ENCODE measurements around the gene GCNT3.
"Not testable (repeated sequence)": the region's sequence is repeated elsewhere in the genome, so short reads cannot be mapped to it uniquely, and the experiment has no call there.

The GCNT3 gene

DNA sequence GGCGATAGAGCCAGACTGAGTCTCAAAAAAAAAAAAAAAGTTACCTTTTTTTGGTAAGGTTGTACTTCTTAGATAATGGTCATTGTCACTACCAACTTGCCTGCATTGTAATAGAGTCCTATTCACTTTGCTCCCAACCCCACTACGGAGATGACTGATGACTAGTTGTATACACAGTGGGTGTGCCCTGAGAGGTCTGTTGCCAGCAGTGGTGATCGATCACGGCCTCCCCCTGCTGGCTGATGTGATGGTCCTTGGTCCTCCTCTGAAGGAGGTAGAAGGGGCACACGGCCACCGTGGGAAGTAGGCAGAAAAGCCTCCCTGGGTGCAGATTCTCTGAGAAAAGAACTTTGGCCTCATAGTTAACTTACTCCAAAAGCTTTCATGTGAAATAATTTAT lies 10.7 kb downstream of the GCNT3 start:
- DNase-seq: peak; percentile 66

DNA sequence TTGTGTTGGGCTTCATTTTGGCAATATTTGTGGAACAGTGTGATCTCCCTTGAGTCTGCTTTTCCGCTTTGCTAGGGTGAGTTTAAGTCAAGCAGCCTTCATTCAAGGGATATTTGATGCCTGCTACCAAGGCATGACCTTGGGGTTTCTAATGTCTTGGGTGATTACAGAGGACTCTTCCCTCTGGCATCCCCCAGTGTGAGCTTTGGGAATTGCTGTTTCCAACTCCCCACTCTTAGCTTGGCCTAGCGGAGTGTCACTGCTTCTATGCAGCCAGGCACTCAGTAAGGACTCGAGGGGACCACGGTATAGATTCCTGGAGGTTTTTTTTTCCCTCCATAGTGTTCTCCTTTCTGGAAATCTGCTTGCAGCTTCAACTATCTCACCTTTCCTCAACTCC lies 21.1 kb downstream of the GCNT3 start:
- DNase-seq: no peak

DNA sequence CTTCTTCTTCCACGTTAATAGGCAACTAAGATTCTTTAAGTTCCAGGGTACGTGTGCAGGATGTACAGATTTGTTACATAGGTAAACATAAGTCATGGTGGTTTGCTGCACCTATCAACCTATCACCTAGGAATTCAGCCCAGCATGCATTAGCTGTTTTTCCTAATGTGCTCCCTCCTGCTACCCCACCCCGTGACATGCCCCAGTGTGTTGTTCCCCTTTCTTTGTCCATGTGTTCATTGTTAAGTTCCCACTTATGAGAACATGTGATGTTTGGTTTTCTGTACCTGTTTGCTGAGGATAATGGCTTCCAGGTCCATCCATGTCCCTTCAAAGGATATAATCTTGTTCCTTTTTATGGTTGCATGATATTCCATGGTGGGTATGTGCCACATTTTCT lies 24.6 kb downstream of the GCNT3 start:
- DNase-seq: no peak

DNA sequence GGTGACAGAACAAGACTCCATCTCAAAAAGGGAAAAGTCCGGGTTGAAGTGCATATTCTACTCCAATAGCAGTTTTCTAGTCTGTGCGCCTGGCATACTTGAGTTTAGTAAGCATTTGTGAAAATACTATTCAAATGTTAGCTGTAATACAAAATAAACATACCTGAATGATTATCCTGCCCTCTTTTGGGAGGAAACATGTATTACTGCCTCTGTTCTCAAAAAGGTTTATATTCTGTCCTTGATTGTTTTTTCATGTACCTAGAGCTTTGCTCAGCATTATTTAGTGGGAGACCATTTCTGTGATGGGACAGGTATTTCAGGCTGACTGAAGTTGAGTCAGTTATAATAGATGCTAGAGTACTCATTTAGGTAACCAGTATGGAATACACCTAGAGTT lies 25.9 kb downstream of the GCNT3 start:
- not testable (repeated sequence) for DNase-seq

DNA sequence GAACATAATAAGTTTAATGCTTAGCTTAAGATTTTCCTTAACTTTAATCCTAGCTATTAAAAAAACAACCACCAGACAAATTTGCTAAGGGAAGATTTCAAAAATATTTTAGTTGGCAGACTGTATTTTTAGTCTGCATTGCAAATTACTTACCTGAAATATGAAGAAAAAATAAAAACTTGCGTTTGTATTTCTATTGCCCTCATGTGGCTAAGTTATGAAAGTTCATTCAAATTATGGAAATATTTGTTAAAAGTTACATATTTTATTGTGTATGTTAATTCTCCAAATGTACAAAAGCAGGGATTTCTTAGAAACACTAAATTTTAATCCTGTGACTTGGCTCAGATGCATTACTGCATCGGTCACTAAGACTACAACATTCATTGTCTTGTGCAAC lies 30.8 kb downstream of the GCNT3 start:
- no peak for DNase-seq

DNA sequence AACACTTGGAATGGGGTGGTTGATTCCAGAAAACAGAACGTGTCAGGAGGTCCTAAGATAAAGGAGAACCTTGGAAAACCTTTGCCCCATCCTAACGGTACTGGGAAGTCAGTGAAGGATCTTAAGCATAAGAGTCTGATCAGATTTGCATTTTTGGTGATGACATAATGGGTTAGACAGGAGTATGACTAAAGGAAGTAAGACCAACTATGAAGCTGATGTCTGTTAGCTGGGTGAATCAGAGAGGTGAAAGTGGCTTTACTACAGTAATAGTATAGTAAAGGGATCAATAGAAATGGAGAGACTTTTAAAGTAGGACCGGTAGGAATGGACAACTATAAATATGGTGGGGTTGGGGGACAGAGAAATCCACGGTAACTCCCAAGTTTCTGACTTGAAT lies 33.2 kb downstream of the GCNT3 start:
- no peak for DNase-seq

DNA sequence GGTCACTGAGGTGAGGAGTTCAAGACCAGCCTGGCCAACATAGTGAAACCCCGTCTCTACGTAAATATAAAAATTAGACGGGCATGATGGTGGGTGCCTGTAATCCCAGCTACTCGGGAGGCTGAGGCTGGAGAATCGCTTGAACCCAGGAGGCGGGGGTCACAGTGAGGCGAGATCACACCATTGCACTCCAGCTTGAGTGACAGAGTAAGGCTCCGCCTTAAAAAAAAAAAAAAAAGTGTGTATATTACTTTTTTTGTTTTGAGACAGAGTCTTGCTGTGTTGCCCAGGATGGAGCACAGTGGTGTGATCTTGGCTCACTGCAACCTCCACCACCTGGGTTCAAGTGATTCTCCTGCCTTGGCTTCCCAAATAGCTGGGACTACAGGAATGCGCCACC lies 34.2 kb downstream of the GCNT3 start:
- not testable (repeated sequence) for DNase-seq

DNA sequence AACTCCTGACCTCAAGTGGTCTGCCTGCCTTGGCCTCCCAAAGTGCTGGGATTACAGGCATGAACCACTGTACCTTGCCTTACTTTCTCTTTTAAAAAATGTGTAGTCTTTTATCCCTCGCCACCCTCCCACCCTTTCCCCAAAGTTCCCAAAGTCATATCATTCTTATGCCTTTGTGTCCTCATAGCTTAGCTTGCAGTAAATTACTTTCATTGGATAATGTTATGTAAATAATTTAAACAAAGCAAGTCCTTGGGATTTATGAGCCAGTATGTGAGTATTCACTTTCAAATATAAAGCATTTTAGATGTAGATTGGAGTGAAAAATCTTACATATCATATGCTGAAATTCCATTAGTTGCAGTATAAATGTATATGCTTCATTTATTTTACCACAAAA lies 34.7 kb downstream of the GCNT3 start:
- DNase-seq: no peak

DNA sequence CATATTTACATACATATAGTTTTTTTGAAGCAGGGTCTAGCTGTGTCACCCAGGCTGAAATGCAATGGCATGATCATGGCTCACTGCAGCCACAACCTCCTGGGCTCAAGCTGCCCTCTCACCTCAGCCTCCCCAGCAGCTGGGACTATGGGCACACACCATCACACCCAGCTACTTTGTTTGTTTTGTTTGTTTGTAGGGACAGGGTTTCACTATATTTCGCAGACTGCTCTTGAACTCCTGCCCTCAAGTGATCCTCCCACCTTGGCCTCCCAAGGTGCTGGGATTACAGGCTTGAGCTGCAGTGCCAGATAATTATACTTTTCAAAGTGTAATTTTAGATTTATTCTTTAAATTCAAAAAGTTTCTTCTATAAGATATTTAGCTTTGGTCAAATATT lies 35.5 kb downstream of the GCNT3 start:
- no peak for DNase-seq

DNA sequence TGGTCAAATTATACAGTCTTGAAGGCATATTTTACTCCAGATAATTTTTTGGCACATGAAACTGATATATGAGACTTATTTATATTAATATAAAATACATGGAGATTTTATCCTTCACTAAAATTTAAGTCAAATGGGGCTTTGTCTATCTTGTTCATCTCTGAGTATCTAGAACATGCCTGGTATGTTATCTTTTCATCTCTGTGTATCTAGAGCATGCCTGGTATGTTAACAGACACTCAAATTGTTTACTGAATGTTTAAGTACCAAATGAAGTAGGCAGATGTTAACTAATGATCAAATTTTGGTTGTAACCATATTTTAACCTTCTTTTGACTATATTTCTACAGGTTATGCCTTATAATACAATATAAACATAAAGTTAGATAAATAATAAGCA lies 38.0 kb downstream of the GCNT3 start:
- DNase-seq: no peak

DNA sequence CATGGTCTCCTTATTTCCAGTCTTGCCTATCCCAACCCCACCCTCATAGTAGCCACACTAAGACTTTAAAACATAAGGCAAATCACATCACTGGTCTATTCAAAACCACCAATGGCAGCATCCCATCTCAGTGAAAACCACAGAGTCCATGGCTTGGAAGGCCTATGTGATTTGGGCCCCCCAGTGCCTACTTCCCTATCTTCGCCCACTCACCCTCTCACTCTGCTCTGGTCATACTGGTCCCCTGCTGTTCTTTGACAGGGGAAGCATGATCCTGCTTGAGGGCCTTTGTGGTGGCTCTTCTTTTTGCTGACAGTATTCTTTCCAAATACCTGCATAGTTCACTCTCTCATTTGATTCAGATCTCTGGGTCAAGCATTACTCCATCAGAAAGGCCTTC lies 42.5 kb downstream of the GCNT3 start:
- no peak for DNase-seq

DNA sequence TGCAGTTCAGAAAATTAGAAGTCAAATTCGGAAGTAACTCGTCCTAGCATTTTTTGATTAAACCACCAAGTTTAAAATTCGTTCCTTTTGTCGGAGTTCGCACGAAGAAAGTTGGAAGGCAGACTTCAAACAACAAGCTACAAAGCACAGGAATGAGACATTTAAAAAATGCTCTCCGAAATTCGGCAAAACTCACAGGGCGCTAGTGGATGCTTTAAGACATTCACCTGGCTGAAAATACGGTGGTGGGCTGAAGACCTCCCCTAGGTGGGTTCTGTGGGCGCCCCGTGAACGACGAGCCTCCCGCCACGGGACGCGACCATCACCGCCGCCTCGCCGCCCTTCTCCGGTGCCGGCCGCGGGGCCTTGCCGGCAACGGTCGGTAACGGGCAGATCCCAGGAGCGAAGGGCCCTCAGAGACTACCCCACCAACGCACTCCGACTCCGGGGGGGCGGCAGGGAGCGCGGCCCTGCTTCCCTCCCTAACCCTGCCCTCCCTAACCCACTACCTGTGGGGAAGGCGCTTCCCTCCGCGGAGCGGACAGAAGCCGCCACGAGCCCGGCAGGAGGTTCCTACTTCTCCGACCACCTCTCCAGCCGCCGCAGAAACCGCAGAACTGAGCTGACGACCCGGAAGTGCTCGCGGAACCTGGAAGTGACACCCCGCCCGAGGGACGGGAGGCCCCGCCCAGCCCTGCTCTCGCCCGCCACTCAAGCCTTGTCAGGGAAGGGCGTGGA lies 45.5 kb downstream of the GCNT3 start, which contains the start of gene GTF2A2:
GTF2A2 (minus strand) TSS at position 619 of the 738 bp plus-strand sequence. CDS start 5,238 bp downstream, outside the sequence.
- DNase-seq: peak; percentile 92

DNA sequence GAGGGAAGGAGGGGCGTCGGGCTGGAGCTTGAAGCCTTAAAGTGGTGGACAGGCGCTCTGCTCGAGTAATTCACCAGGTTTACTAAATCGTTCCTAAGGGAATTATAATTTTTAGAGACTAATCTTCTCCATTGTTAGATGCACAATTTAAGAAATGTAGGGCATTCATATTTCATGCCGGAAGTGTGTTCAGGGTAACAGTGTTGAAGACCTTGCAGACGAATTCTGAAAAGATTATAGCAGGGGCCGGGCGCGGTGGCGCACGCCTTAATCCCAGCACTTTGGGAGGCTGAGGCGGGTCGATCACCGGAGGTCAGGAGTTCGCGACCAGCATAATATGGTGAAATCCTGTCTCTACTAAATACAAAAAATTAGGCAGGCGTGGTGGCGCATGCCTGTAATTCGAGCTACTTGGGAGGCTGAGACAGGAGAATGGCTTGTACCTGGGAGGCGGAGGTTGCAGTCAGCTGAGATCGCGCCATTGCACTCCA lies 46.1 kb downstream of the GCNT3 start:
- DNase-seq: no peak

DNA sequence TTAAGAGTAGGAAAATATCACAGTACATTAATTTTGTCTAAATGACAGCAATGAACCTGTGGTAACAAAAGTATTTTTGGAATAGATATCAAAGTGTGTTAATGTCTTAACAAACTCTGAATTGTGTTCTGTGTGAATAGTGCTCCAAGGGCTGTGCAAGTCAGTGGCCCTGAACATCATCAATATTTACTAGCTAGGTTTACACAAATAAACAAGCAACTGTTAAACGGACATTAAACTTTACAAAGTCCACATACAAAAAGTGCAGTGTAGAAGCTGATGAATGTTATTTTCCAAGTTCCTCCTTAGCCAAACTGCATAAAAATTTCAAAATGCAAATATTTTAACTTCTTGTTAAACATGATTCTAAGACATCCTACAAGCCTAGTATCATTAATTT lies 47.8 kb downstream of the GCNT3 start:
- no peak for DNase-seq

DNA sequence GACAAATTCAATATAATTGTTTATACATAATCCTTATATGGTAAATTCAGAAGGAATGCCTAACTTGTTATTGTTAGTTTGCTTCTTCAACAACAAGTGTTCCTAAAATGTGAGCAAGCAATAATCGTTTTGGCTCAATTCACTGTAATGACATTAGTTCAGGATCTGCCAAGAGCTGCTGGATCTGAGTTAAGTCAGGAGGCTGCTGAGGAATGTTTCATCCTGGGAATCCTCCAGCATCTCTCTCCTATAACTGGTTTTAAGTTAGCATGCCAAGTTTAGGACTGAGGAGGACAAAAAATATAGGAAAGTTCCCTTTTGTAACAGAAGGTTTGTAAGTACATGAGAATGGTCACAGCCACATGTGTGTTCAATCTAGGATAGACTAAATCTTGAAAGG lies 50.7 kb downstream of the GCNT3 start:
- no peak for DNase-seq

DNA sequence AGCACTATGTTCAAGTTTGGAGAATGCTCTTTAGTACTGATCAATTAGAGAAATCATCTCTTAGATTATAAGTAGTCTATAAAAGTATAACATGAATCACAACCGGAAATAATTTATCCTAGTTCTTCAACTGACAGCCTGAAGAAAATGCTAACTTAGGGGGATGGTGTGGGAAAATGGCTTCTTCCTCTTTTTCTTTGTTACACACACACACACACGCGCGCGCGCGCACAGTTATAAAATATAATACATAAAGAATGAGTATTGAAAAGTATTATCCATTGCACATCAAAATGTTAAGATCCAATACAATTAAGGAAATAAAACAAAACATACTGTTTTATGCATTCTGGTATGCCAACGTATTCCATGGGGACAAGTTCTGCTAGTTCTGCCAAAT lies 57.0 kb downstream of the GCNT3 start:
- DNase-seq: no peak

All from NCI-H146 (cell line).